Mesendoderm (in vitro differentiated cells): Measurements from ENCODE around the gene CGN.

Experiments used
- DNase-seq: peaks from one replicate; pipeline ENCODE4 v3.0.0; 2013
- H2AK5ac ChIP-seq: 2 replicates; pipeline ENCODE4 v1.6.1; 2013; ENCODE audit warnings: low read length, inconsistent platforms
- H2BK120ac ChIP-seq: 2 replicates; pipeline ENCODE4 v1.6.1; 2013; ENCODE audit warnings: low read depth, mild to moderate bottlenecking, low read length, moderate library complexity, mixed read lengths
- H2BK15ac ChIP-seq: replicated peaks from 2 replicates; pipeline ENCODE4 v1.6.1; 2013; ENCODE audit warnings: low read depth, mild to moderate bottlenecking, moderate library complexity
- H2BK5ac ChIP-seq: 2 replicates; pipeline ENCODE4 v1.6.1; 2013; ENCODE audit warnings: low read length, inconsistent platforms
- H3K18ac ChIP-seq: 2 replicates; pipeline ENCODE4 v1.6.1; 2013; ENCODE audit warnings: mild to moderate bottlenecking, low read length, mixed read lengths
- H3K23ac ChIP-seq: one replicate; pipeline ENCODE4 v1.6.1; 2013; ENCODE audit warnings: low read length
- H3K27ac ChIP-seq: 2 replicates; pipeline ENCODE4 v1.5.1; 2013; ENCODE audit warnings: low read depth, mild to moderate bottlenecking, inconsistent platforms, low read length, moderate library complexity
- H3K27me3 ChIP-seq: 2 replicates; pipeline ENCODE4 v1.6.1; 2013; ENCODE audit warnings: low read length, control low read depth, mild to moderate bottlenecking, inconsistent platforms; ENCODE audit not compliant: insufficient read depth, poor library complexity
- H3K36me3 ChIP-seq: 2 replicates; pipeline ENCODE4 v1.6.1; 2013; ENCODE audit warnings: low read length, inconsistent platforms; ENCODE audit not compliant: control insufficient read depth, insufficient read depth
- H3K4ac ChIP-seq: one replicate; pipeline ENCODE4 v1.6.1; 2013; ENCODE audit warnings: low read depth, mild to moderate bottlenecking, low read length, moderate library complexity
- H3K4me1 ChIP-seq: 2 replicates; pipeline ENCODE4 v1.6.1; 2013; ENCODE audit warnings: low read depth, low read length, inconsistent platforms; ENCODE audit not compliant: control insufficient read depth
- H3K4me2 ChIP-seq: 2 replicates; pipeline ENCODE4 v1.6.1; 2013; ENCODE audit warnings: low read length
- H3K4me3 ChIP-seq: 2 replicates; pipeline ENCODE4 v1.5.1; 2013; ENCODE audit warnings: mild to moderate bottlenecking, low read length
- H3K56ac ChIP-seq: one replicate; pipeline ENCODE4 v1.6.1; 2013; ENCODE audit warnings: low read length
- H3K79me1 ChIP-seq: 2 replicates; pipeline ENCODE4 v1.6.1; 2013; ENCODE audit warnings: low read length, inconsistent platforms
- H3K79me2 ChIP-seq: 2 replicates; pipeline ENCODE4 v1.6.1; 2013; ENCODE audit warnings: mild to moderate bottlenecking, low read length; ENCODE audit not compliant: control insufficient read depth, insufficient read depth
- H3K9ac ChIP-seq: 2 replicates; pipeline ENCODE4 v1.6.1; 2013; ENCODE audit warnings: low read length, inconsistent platforms
- H4K5ac ChIP-seq: one replicate; pipeline ENCODE4 v1.6.1; 2013; ENCODE audit warnings: low read length
- H4K8ac ChIP-seq: one replicate; pipeline ENCODE4 v1.6.1; 2013; ENCODE audit warnings: low read depth, mild to moderate bottlenecking, control low read depth, low read length, moderate library complexity
- WGBS: extraction: QIAGEN DNeasy Blood & Tissue Kit; methylation state at CpG from one replicate; pipeline ENCODE4 v1.1.7; 2013; ENCODE audit warnings: low lambda C conversion rate, missing lambda C conversion rate; ENCODE audit not compliant: insufficient coverage; ENCODE audit errors: extremely low coverage; 5-methylcytosine and 5-hydroxymethylcytosine counted together

The CGN gene

GRCh38 chr1:151482017-151482416, 29.2 kb upstream of the CGN start:
- Histone ChIP-seq H3K27me3 (no peaks in the 10 kb centered on the region), H3K4me2 (no peak overlapping the region), H3K27ac (no peak overlapping the region), H3K4me3 (no peak overlapping the region), H3K56ac (no peak overlapping the region), H4K5ac (no peak overlapping the region), H3K4me1 (no peaks in the 10 kb centered on the region), H2AK5ac (no peak overlapping the region), H2BK120ac (no peak overlapping the region), H2BK5ac (no peak overlapping the region), H3K79me1 (no peaks in the 10 kb centered on the region), H3K23ac (no peak overlapping the region), H3K36me3 (no peaks in the 10 kb centered on the region), H3K9ac (no peak overlapping the region), H3K4ac (no peak overlapping the region), H4K8ac (no peak overlapping the region), H3K18ac (no peak overlapping the region), H3K79me2 (no peaks in the 10 kb centered on the region), H2BK15ac (no peak overlapping the region)
- DNase-seq, result no peak
- WGBS, result no CpG with 5 or more reads among the region's 1 CpG

- Histone ChIP-seq H3K4ac (no peak overlapping the region), H3K18ac (no peak overlapping the region), H3K79me2 (no peaks in the 10 kb centered on the region), H2BK5ac (no peak overlapping the region), H4K5ac (no peak overlapping the region), H4K8ac (no peak overlapping the region), H2BK15ac (no peak overlapping the region), H3K27ac (no peak overlapping the region), H3K4me1 (no peaks in the 10 kb centered on the region), H3K4me2 (no peak overlapping the region), H3K9ac (no peak overlapping the region), H3K56ac (no peak overlapping the region), H3K36me3 (no peaks in the 10 kb centered on the region), H3K23ac (no peak overlapping the region), H2AK5ac (no peak overlapping the region), H3K4me3 (no peak overlapping the region), H2BK120ac (no peak overlapping the region), H3K79me1 (no peaks in the 10 kb centered on the region), H3K27me3 (no peaks in the 10 kb centered on the region)
- peak; percentile 67 for DNase-seq
- no CpG with 5 or more reads among the region's 5 CpGs for WGBS
Measured at GRCh38 chr1:151485685-151486255, 25.4 kb upstream of the CGN start.

- Histone ChIP-seq H3K4me3 (no peak overlapping the region), H4K5ac (no peak overlapping the region), H3K79me1 (no peaks in the 10 kb centered on the region), H3K27ac (no peak overlapping the region), H2BK120ac (no peak overlapping the region), H2BK5ac (no peak overlapping the region), H3K23ac (no peak overlapping the region), H2AK5ac (no peak overlapping the region), H3K4me2 (no peak overlapping the region), H3K18ac (no peak overlapping the region), H2BK15ac (no peak overlapping the region), H3K4me1 (no peaks in the 10 kb centered on the region), H3K56ac (no peak overlapping the region), H3K9ac (no peak overlapping the region), H4K8ac (no peak overlapping the region), H3K4ac (no peak overlapping the region), H3K27me3 (no peaks in the 10 kb centered on the region), H3K36me3 (no peaks in the 10 kb centered on the region), H3K79me2 (no peaks in the 10 kb centered on the region)
- no peak for DNase-seq
- WGBS, result no CpG with 5 or more reads among the region's 1 CpG
Measured at GRCh38 chr1:151486557-151486956, 24.6 kb upstream of the CGN start.

GRCh38 chr1:151491641-151492040, 19.5 kb upstream of the CGN start:
- H3K36me3 ChIP-seq, result no peaks in the 10 kb centered on the region
- WGBS, result no CpG with 5 or more reads among the region's 5 CpGs

GRCh38 chr1:151492120-151492519, 19.1 kb upstream of the CGN start:
- Histone ChIP-seq H4K5ac (no peak overlapping the region), H3K18ac (no peak overlapping the region), H3K27ac (no peak overlapping the region), H3K4me1 (no peaks in the 10 kb centered on the region), H3K36me3 (no peaks in the 10 kb centered on the region), H3K27me3 (no peaks in the 10 kb centered on the region), H3K9ac (no peak overlapping the region), H3K23ac (no peak overlapping the region), H3K79me2 (no peaks in the 10 kb centered on the region), H2BK15ac (no peak overlapping the region), H3K4me2 (no peak overlapping the region), H4K8ac (no peak overlapping the region), H3K56ac (no peak overlapping the region), H2BK5ac (no peak overlapping the region), H3K79me1 (no peaks in the 10 kb centered on the region), H2AK5ac (no peak overlapping the region), H2BK120ac (no peak overlapping the region), H3K4me3 (no peak overlapping the region), H3K4ac (no peak overlapping the region)
- no CpG with 5 or more reads among the region's 1 CpG for WGBS
- peak; percentile 46 for DNase-seq

More at GRCh38 chr1:151491641-151492040, 19.5 kb upstream of the CGN start:
- H3K4ac ChIP-seq, result no peak overlapping the region
- H3K79me1 ChIP-seq, result no peaks in the 10 kb centered on the region
- H4K5ac ChIP-seq, result no peak overlapping the region
- no peak overlapping the region for H3K27ac ChIP-seq
- no peak for DNase-seq
- H3K27me3 ChIP-seq, result no peaks in the 10 kb centered on the region
- H2BK15ac ChIP-seq, result no peak overlapping the region
- no peak overlapping the region for H3K4me3 ChIP-seq
- no peak overlapping the region for H2AK5ac ChIP-seq
- no peak overlapping the region for H2BK120ac ChIP-seq
- no peak overlapping the region for H3K4me2 ChIP-seq
- no peaks in the 10 kb centered on the region for H3K4me1 ChIP-seq
- H3K9ac ChIP-seq, result no peak overlapping the region
- no peak overlapping the region for H2BK5ac ChIP-seq
- H4K8ac ChIP-seq, result no peak overlapping the region
- no peaks in the 10 kb centered on the region for H3K79me2 ChIP-seq
- H3K56ac ChIP-seq, result no peak overlapping the region
- no peak overlapping the region for H3K18ac ChIP-seq
- no peak overlapping the region for H3K23ac ChIP-seq

GRCh38 chr1:151493042-151493441, 18.1 kb upstream of the CGN start:
- H2BK15ac ChIP-seq, result no peak overlapping the region

More at GRCh38 chr1:151493042-151493441, 18.1 kb upstream of the CGN start:
- H3K79me2 ChIP-seq, result no peaks in the 10 kb centered on the region
- H2BK5ac ChIP-seq, result no peak overlapping the region
- H3K36me3 ChIP-seq, result no peaks in the 10 kb centered on the region
- H2AK5ac ChIP-seq, result no peak overlapping the region
- H4K8ac ChIP-seq, result no peak overlapping the region
- H3K56ac ChIP-seq, result no peak overlapping the region
- H3K4me2 ChIP-seq, result no peak overlapping the region
- 100% methylated on average over 1 of the region's 3 CpGs for WGBS
- no peak overlapping the region for H3K9ac ChIP-seq
- no peak overlapping the region for H3K18ac ChIP-seq
- no peak overlapping the region for H3K4me3 ChIP-seq
- H3K27ac ChIP-seq, result no peak overlapping the region
- H3K23ac ChIP-seq, result no peak overlapping the region
- H3K4ac ChIP-seq, result no peak overlapping the region
- H3K27me3 ChIP-seq, result no peaks in the 10 kb centered on the region
- H3K4me1 ChIP-seq, result no peaks in the 10 kb centered on the region
- no peak for DNase-seq
- H3K79me1 ChIP-seq, result no peaks in the 10 kb centered on the region
- no peak overlapping the region for H2BK120ac ChIP-seq
- H4K5ac ChIP-seq, result no peak overlapping the region
